CD4-positive, CD25-positive, alpha-beta regulatory T cell (primary cell): ENCODE results near the gene SVOPL. TPM values are rescaled to one million over a fixed set of nuclear protein-coding genes. Genes with fewer than 3 reads are reported as not detected.

Experiments
- ATAC-seq, 2 donors: fragments of 150-1000 bp; cut with Tn5 transposase; one replicate each; pipeline ENCODE4 v1.10.0; 2021; ENCODE audit warnings: low read depth in 2 of 2, moderate number of reproducible peaks in 2 of 2, moderate library complexity in 1 of 2
- DNase-seq, 3 donors: peaks; one replicate each; pipeline versions ENCODE4 v3.0.0 to v3.0.0-alpha.2; 2012 to 2022; ENCODE audit warnings: mixed read lengths in 1 of 3
- H3K27ac ChIP-seq: one replicate; pipeline ENCODE4 v1.7.0; 2013; ENCODE audit warnings: mild to moderate bottlenecking, low read length; ENCODE audit not compliant: insufficient read depth, poor library complexity, severe bottlenecking
- H3K27me3 ChIP-seq: one replicate; pipeline ENCODE4 v1.7.0; 2013; ENCODE audit warnings: low read length; ENCODE audit not compliant: control insufficient read depth, insufficient read depth
- H3K36me3 ChIP-seq: one replicate; pipeline ENCODE4 v1.7.0; 2013; ENCODE audit warnings: mild to moderate bottlenecking, low read length, moderate library complexity; ENCODE audit not compliant: control insufficient read depth, insufficient read depth
- H3K4me1 ChIP-seq: 2 replicates; pipeline ENCODE4 v1.7.0; 2013; ENCODE audit warnings: mild to moderate bottlenecking, low read length; ENCODE audit not compliant: insufficient read depth, control insufficient read depth, poor library complexity, severe bottlenecking
- H3K4me3 ChIP-seq: one replicate; pipeline ENCODE4 v1.7.0; 2013; ENCODE audit warnings: low read depth, mild to moderate bottlenecking, low read length, moderate library complexity
- H3K9me3 ChIP-seq, 2 experiments: 1 replicate in 1 of 2; 2 replicates in 1 of 2; pipeline ENCODE4 v1.7.0; 2013; ENCODE audit warnings: low read length in 2 of 2, mild to moderate bottlenecking in 1 of 2, moderate library complexity in 1 of 2; ENCODE audit not compliant: control insufficient read depth in 2 of 2
- H3K27ac Mint-ChIP-seq, 3 donors: one replicate each; pipeline ENCODE4 v1.8.0; 2020 to 2022; ENCODE audit warnings: mild to moderate bottlenecking in 3 of 3, mixed read lengths in 3 of 3, moderate library complexity in 2 of 3
- H3K27me3 Mint-ChIP-seq: one replicate; pipeline ENCODE4 v1.8.0; 2022; ENCODE audit warnings: mild to moderate bottlenecking, mixed read lengths
- H3K36me3 Mint-ChIP-seq: one replicate; pipeline ENCODE4 v1.8.0; 2020; ENCODE audit warnings: mixed read lengths
- H3K4me1 Mint-ChIP-seq, 4 donors: one replicate each; pipeline ENCODE4 v1.8.0; 2020 to 2022; ENCODE audit warnings: mixed read lengths in 4 of 4, mild to moderate bottlenecking in 1 of 4
- H3K4me3 Mint-ChIP-seq, 4 donors: one replicate each; pipeline ENCODE4 v1.8.0; 2020 to 2022; ENCODE audit warnings: mild to moderate bottlenecking in 4 of 4, mixed read lengths in 4 of 4, moderate library complexity in 3 of 4
- H3K9me3 Mint-ChIP-seq, 7 donors: one replicate each; pipeline ENCODE4 v1.8.0; 2020 to 2022; ENCODE audit warnings: mixed read lengths in 7 of 7, mild to moderate bottlenecking in 3 of 7, moderate library complexity in 2 of 7
- polyA plus RNA-seq, 4 donors: library from polyadenylated mRNA; unstranded; fragments of 300-500 nt; fragmentation: Illumina TruSeq; gene quantifications; one replicate each; pipeline ENCODE4 v1.2.3, GENCODE V29; 2021
- total RNA-seq: library from RNA; stranded (reverse); gene quantifications from one replicate; pipeline ENCODE4 v1.2.3, GENCODE V29; 2022

The SVOPL gene
- total and polyA plus RNA-seq, 5 donors from 2014 or later: 0.35 to 0.44 TPM; not detected in 3

DNA sequence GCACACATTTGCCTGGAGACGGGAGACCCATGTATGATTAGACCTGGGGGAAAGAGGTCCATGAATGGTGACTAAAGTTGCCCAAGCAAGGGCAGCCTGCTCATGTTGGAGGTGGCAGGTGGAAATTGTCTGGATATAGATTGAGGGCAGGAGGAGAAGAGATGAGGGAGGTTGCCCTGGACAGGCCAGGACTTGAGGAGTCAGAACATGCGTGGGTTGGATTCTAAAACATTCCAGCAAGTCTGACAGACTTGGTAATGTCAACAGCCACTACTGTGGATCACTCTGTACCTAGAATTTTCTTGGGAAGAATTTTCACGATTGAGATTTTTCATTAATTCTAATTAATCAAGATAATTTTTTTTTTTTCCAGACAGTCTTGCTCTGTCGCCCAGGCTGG is 19.1 kb upstream of the SVOPL start:
- no peak overlapping the region for H3K27ac ChIP-seq
- Mint-ChIP-seq H3K27me3 (no peaks in the 10 kb centered on the region), H3K27ac (no peak overlapping the region), H3K36me3 (no peaks in the 10 kb centered on the region), H3K9me3 (no peaks in the 10 kb centered on the region), H3K4me1 (peaks cover 0 to 12% (median 6%) of the 10 kb centered on the region in 4 donors), H3K4me3 (peak overlapping the region in 1 of 4 donors; percentile 5)
- no peaks in the 10 kb centered on the region for H3K36me3 ChIP-seq
- no peak for DNase-seq
- no peaks in the 10 kb centered on the region for H3K27me3 ChIP-seq
- no peaks in the 10 kb centered on the region for H3K9me3 ChIP-seq
- no peaks in the 10 kb centered on the region for H3K4me1 ChIP-seq
- no peak overlapping the region for H3K4me3 ChIP-seq
- no peak for ATAC-seq

- no peaks in the 10 kb centered on the region for H3K36me3 Mint-ChIP-seq
- DNase-seq (no peak), ATAC-seq (no peak)
- no peaks in the 10 kb centered on the region for H3K27me3 Mint-ChIP-seq
- H3K4me1 Mint-ChIP-seq: peaks cover 0 to 12% (median 6%) of the 10 kb centered on the region in 4 donors
- no peaks in the 10 kb centered on the region for H3K36me3 ChIP-seq
- H3K9me3 ChIP-seq: no peaks in the 10 kb centered on the region
- peaks cover 0 to 1% (median 0%) of the 10 kb centered on the region in 7 donors for H3K9me3 Mint-ChIP-seq
- H3K27me3 ChIP-seq: no peaks in the 10 kb centered on the region
- no peaks in the 10 kb centered on the region for H3K4me1 ChIP-seq
- no peak overlapping the region for H3K27ac Mint-ChIP-seq
- peak overlapping the region in 3 of 4 donors; percentile 43 to 78 (median 73) for H3K4me3 Mint-ChIP-seq
- H3K4me3 ChIP-seq: no peak overlapping the region
- no peak overlapping the region for H3K27ac ChIP-seq
Observed at GRCh38 chr7:138716889-138717288, 15.7 kb upstream of the SVOPL start.

DNA sequence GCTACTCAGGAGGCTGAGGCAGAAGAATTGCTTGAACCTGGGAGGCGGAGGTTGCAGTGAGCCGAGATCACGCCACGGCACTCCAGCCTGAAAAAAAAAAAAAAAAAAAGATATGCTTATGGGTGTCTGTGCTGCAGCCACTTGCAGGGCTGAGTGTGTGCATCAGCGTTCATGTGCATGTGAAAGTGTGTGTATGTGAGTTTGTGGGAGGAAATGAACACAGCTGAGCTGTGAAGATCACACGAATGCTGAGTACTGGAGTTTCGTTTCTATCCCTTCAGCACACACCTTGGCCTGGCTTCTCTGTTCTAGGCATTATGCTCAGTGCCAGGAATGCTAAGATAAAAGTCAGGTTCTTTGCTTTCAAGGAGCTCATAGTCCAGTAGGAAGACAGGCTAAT is 12.0 kb upstream of the SVOPL start:
- Mint-ChIP-seq H3K27me3 (no peaks in the 10 kb centered on the region), H3K4me3 (peak overlapping the region in 1 of 4 donors; percentile 57), H3K9me3 (peaks cover 0 to 1% (median 0%) of the 10 kb centered on the region in 7 donors), H3K27ac (peak overlapping the region in 2 of 3 donors; percentile 47 to 78), H3K36me3 (no peaks in the 10 kb centered on the region), H3K4me1 (peaks cover 0 to 12% (median 5%) of the 10 kb centered on the region in 4 donors)
- H3K4me3 ChIP-seq: no peak overlapping the region
- no peaks in the 10 kb centered on the region for H3K9me3 ChIP-seq
- peak in 1 of 3 donors; percentile 30 for DNase-seq
- no peak overlapping the region for H3K27ac ChIP-seq
- no peaks in the 10 kb centered on the region for H3K4me1 ChIP-seq
- no peaks in the 10 kb centered on the region for H3K27me3 ChIP-seq
- no peak for ATAC-seq
- H3K36me3 ChIP-seq: no peaks in the 10 kb centered on the region

GRCh38 chr7:138712652-138713051 is 11.5 kb upstream of the SVOPL start:
- Mint-ChIP-seq H3K27me3 (no peaks in the 10 kb centered on the region), H3K4me1 (peaks cover 0 to 8% (median 3%) of the 10 kb centered on the region in 4 donors), H3K36me3 (no peaks in the 10 kb centered on the region), H3K4me3 (peak overlapping the region in 1 of 4 donors; percentile 68), H3K27ac (no peak overlapping the region), H3K9me3 (peaks cover 0 to 1% (median 0%) of the 10 kb centered on the region in 7 donors)
- H3K4me3 ChIP-seq: no peak overlapping the region
- H3K4me1 ChIP-seq: no peaks in the 10 kb centered on the region
- no peaks in the 10 kb centered on the region for H3K9me3 ChIP-seq
- no peak for DNase-seq
- no peak overlapping the region for H3K27ac ChIP-seq
- no peak for ATAC-seq
- no peaks in the 10 kb centered on the region for H3K27me3 ChIP-seq
- no peaks in the 10 kb centered on the region for H3K36me3 ChIP-seq

- Histone ChIP-seq H3K27ac (no peak overlapping the region), H3K4me3 (no peak overlapping the region), H3K4me1 (no peaks in the 10 kb centered on the region), H3K36me3 (no peaks in the 10 kb centered on the region), H3K9me3 (no peaks in the 10 kb centered on the region), H3K27me3 (no peaks in the 10 kb centered on the region)
- Mint-ChIP-seq H3K27me3 (no peaks in the 10 kb centered on the region), H3K4me3 (no peak overlapping the region), H3K27ac (no peak overlapping the region), H3K36me3 (no peaks in the 10 kb centered on the region), H3K4me1 (peaks cover 0 to 2% (median 0%) of the 10 kb centered on the region in 4 donors), H3K9me3 (peaks cover 0 to 1% (median 0%) of the 10 kb centered on the region in 7 donors)
- DNase-seq: no peak
- ATAC-seq: no peak
Observed at GRCh38 chr7:138710536-138711385, 9.6 kb upstream of the SVOPL start.

GRCh38 chr7:138705167-138705566 is 4.0 kb upstream of the SVOPL start:
- H3K27ac ChIP-seq: no peak overlapping the region
- Mint-ChIP-seq H3K36me3 (no peaks in the 10 kb centered on the region), H3K27ac (peak overlapping the region in 1 of 3 donors; percentile 15), H3K9me3 (peaks cover 0 to 1% (median 0%) of the 10 kb centered on the region in 7 donors), H3K4me1 (peaks cover 0 to 2% (median 0%) of the 10 kb centered on the region in 4 donors), H3K27me3 (no peaks in the 10 kb centered on the region), H3K4me3 (no peak overlapping the region)
- H3K4me3 ChIP-seq: no peak overlapping the region
- no peaks in the 10 kb centered on the region for H3K9me3 ChIP-seq
- no peak for DNase-seq
- H3K4me1 ChIP-seq: no peaks in the 10 kb centered on the region
- ATAC-seq: no peak
- H3K27me3 ChIP-seq: no peaks in the 10 kb centered on the region
- H3K36me3 ChIP-seq: no peaks in the 10 kb centered on the region

DNA sequence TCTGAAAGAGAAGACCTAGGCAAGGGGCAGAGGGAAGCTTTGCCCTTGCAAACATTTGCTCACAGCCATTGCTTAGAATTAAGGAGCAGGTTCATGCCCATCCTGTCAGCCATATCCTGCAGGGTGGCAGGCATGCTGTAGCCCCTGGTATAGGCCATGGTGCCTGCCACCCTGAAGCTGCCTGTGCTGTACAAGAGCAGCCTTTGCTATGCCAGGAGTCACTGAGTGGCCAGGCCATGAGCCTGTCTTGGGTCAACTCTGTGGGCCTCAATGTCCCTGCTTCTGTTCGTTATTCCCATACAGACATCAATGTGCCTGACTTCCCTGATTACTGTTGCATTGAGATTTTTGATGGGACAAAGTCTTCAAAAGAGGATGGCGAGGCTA is 368 bp upstream of the SVOPL start:
- Histone ChIP-seq H3K4me3 (no peak overlapping the region), H3K27ac (no peak overlapping the region), H3K9me3 (no peaks in the 10 kb centered on the region), H3K36me3 (no peaks in the 10 kb centered on the region), H3K27me3 (no peaks in the 10 kb centered on the region), H3K4me1 (no peaks in the 10 kb centered on the region)
- Mint-ChIP-seq H3K36me3 (no peaks in the 10 kb centered on the region), H3K4me3 (no peak overlapping the region), H3K27me3 (no peaks in the 10 kb centered on the region), H3K4me1 (no peaks in the 10 kb centered on the region), H3K27ac (no peak overlapping the region), H3K9me3 (peaks cover 0 to 1% (median 0%) of the 10 kb centered on the region in 7 donors)
- no peak for ATAC-seq
- DNase-seq: no peak

DNA sequence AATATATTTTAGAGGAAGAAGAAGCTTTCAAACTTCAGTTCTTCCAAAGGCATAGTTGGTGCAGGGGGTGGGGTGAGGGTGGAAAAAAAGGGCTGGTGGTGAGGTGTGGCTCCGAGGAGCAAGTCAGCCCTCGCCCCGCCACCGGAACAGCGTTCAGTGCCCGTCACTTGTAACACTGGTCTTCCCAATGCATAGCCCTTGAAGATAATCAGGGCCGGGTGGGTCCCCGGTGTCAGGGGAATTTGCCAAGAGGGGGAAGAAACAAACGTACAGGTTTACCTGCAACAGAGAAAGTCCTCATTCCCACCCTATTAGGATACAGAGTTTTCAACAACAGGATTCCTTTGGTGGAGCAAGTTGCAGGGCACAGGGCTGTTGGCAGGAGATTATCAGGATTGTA is 1.5 kb downstream of the SVOPL start:
- no peaks in the 10 kb centered on the region for H3K36me3 ChIP-seq
- H3K27me3 ChIP-seq: no peaks in the 10 kb centered on the region
- ATAC-seq (no peak), DNase-seq (no peak)
- H3K4me3 Mint-ChIP-seq: no peak overlapping the region
- peaks cover 0 to 3% (median 0%) of the 10 kb centered on the region in 7 donors for H3K9me3 Mint-ChIP-seq
- no peak overlapping the region for H3K27ac Mint-ChIP-seq
- no peaks in the 10 kb centered on the region for H3K9me3 ChIP-seq
- no peaks in the 10 kb centered on the region for H3K27me3 Mint-ChIP-seq
- no peaks in the 10 kb centered on the region for H3K4me1 ChIP-seq
- no peak overlapping the region for H3K4me3 ChIP-seq
- no peak overlapping the region for H3K27ac ChIP-seq
- no peaks in the 10 kb centered on the region for H3K4me1 Mint-ChIP-seq
- H3K36me3 Mint-ChIP-seq: no peaks in the 10 kb centered on the region
